ENCODE measurements around the gene NDOR1. TPM values are rescaled to one million over a fixed set of nuclear protein-coding genes. Genes with fewer than 3 reads are reported as not detected.

Gene NDOR1
- total RNA-seq, 1 donor, result 7.8 TPM

GRCh38 chr9:137243626-137244485 is 38.4 kb downstream of the NDOR1 start:
- no peak for DNase-seq (ENCODE audit: low read depth)
- no peak overlapping the region for H3K4me3 ChIP-seq (ENCODE audit: low read depth, low read length)
- TF ChIP-seq CTCF (IDR thresholded peaks at IDR 0.05; ENCODE audit: insufficient read depth, low read depth, low read length), result no peak

- no peak for TF ChIP-seq CTCF (IDR thresholded peaks at IDR 0.05; ENCODE audit: insufficient read depth, low read depth, low read length)
- H3K4me3 ChIP-seq (ENCODE audit: low read depth, low read length), result no peak overlapping the region
- no peak for DNase-seq (ENCODE audit: low read depth)
Measured at GRCh38 chr9:137244486-137245449, 39.3 kb downstream of the NDOR1 start.

GRCh38 chr9:137245450-137246421 is 40.2 kb downstream of the NDOR1 start:
- no peak overlapping the region for H3K4me3 ChIP-seq (ENCODE audit: low read depth, low read length)
- no peak for TF ChIP-seq CTCF (IDR thresholded peaks at IDR 0.05; ENCODE audit: insufficient read depth, low read depth, low read length)
- no peak for DNase-seq (ENCODE audit: low read depth)

- no peak overlapping the region for H3K4me3 ChIP-seq (ENCODE audit: low read depth, low read length)
Measured at GRCh38 chr9:137247135-137247915, 41.8 kb downstream of the NDOR1 start.

GRCh38 chr9:137247916-137248175 is 42.3 kb downstream of the NDOR1 start:
- no peak for TF ChIP-seq CTCF (IDR thresholded peaks at IDR 0.05; ENCODE audit: insufficient read depth, low read depth, low read length)
- no peak overlapping the region for H3K4me3 ChIP-seq (ENCODE audit: low read depth, low read length)
- no peak for DNase-seq (ENCODE audit: low read depth)

More at GRCh38 chr9:137247135-137247915, 41.8 kb downstream of the NDOR1 start:
- TF ChIP-seq CTCF (IDR thresholded peaks at IDR 0.05; ENCODE audit: insufficient read depth, low read depth, low read length), result no peak
- no peak for DNase-seq (ENCODE audit: low read depth)

Data from fibroblast of villous mesenchyme (primary cell).